Measurements from ENCODE around the gene COQ3.
"Not testable (repeated sequence)": the region's sequence is repeated elsewhere in the genome, so short reads cannot be mapped to it uniquely, and the experiment has no call there.

The COQ3 gene

GRCh38 chr6:99378636-99379035, 15.4 kb downstream of the COQ3 start:
- DNase-seq = no peak

- DNase-seq = no peak
Measured at GRCh38 chr6:99369533-99369932, 24.5 kb downstream of the COQ3 start.

- DNase-seq = no peak
Measured at GRCh38 chr6:99366852-99367251, 27.1 kb downstream of the COQ3 start.

- DNase-seq = no peak
Measured at GRCh38 chr6:99364026-99364425, 30.0 kb downstream of the COQ3 start.

- no peak for DNase-seq
Measured at GRCh38 chr6:99362678-99363268, 31.2 kb downstream of the COQ3 start.

- no peak for DNase-seq
Measured at GRCh38 chr6:99359800-99360199, 34.2 kb downstream of the COQ3 start.

GRCh38 chr6:99356641-99357040, 37.4 kb downstream of the COQ3 start:
- DNase-seq = no peak

- DNase-seq = no peak
Measured at GRCh38 chr6:99354983-99355382, 39.0 kb downstream of the COQ3 start.

GRCh38 chr6:99353126-99353525, 40.9 kb downstream of the COQ3 start:
- DNase-seq = no peak

- DNase-seq = no peak
Measured at GRCh38 chr6:99350573-99350972, 43.4 kb downstream of the COQ3 start.

- no peak for DNase-seq
Measured at GRCh38 chr6:99349171-99350141, 44.5 kb downstream of the COQ3 start, which contains the start of gene FAXC. TSS of gene FAXC (minus strand) at chr6:99349674. CDS start at chr6:99349372, 302 bp downstream.

GRCh38 chr6:99348288-99349170, 45.5 kb downstream of the COQ3 start:
- no peak for DNase-seq

GRCh38 chr6:99347804-99348203, 46.2 kb downstream of the COQ3 start:
- no peak for DNase-seq

GRCh38 chr6:99346595-99346994, 47.4 kb downstream of the COQ3 start:
- no peak for DNase-seq

- DNase-seq = no peak
Measured at GRCh38 chr6:99345164-99345563, 48.8 kb downstream of the COQ3 start.

- no peak for DNase-seq
Measured at GRCh38 chr6:99344289-99344688, 49.7 kb downstream of the COQ3 start.

- no peak for DNase-seq
Measured at GRCh38 chr6:99341862-99342455, 52.0 kb downstream of the COQ3 start.

GRCh38 chr6:99338188-99338587, 55.8 kb downstream of the COQ3 start:
- DNase-seq = no peak

- not testable (repeated sequence) for DNase-seq
Measured at GRCh38 chr6:99335298-99335697, 58.7 kb downstream of the COQ3 start.

GRCh38 chr6:99334526-99335127, 59.4 kb downstream of the COQ3 start:
- DNase-seq = no peak

- no peak for DNase-seq
Measured at GRCh38 chr6:99333068-99333467, 60.9 kb downstream of the COQ3 start.

- no peak for DNase-seq
Measured at GRCh38 chr6:99331531-99331930, 62.5 kb downstream of the COQ3 start.

Data from NCI-H187 treated with DMSO at 0.1 percent for 48 hours (cell line).